ENCODE results near the gene TFDP2.
A peak's percentile ranks its signal among the peaks of the same experiment; 100 is the strongest.
"Not testable (repeated sequence)": the region's sequence is repeated elsewhere in the genome, so short reads cannot be mapped to it uniquely, and the experiment has no call there.

TFDP2 gene

DNA sequence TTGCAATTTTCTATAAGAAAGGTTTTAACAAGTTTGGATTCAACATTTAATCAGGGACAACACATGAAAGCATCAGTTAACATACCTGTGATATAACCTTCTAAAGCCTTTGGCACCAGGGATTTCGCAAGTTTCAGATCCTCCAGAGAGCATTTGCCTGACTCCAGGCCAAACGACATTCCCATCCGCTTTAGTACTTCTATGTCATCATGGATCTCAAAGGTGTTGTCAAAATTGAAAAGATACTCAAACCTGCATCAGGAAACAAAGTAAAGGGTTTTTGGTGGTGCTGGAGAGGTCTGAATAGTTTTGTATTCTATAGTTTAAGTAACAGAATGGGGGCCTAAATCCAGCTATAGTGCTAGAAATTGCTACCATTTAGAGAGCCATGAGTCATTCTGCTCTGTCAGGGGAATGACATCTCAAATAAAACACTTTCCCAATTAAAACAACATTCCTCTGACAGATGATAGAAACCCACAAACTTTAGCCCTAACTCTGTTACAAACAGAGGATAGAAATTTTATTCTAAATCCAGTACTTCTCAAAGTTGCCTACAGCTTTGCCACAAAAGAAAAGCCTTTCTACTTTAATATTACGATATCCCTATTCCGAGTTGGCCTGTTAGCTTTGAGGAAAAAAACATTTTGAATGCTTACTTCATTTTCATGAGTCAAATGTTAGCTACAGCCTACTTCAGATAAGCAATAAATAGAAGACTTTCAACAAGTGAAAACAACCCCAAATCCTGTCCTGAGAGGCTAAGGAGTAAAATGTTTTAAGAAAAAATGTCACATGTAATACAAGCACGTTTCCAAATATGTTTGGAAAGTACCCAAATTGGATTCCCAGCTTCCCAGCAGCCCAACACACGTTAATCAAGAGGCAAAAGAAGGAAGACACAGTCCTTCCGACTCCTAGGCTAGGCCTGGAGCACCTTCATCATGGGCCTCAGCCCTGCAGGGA is 189.5 kb downstream of the TFDP2 start:
- no peak for DNase-seq

DNA sequence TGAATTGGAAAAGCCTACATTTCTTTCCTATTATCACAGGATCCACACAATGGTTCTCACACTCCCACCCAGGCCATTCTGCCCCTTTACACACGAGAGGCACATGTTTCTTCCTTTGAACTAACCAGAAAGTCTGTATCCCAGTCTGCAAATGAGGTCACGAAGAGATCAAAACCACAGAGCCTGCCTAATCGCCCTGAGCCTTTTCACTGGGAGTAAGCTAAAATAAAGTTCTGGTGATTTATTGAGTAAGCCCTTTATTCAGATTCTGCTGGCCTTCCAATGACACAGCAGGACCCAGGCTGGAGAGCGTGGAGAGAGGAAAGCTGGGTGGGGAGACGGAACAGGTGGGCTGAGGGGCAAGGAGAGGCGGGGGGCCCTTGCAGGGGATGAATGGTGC is 194.2 kb downstream of the TFDP2 start:
- peak; percentile 21 for DNase-seq

DNA sequence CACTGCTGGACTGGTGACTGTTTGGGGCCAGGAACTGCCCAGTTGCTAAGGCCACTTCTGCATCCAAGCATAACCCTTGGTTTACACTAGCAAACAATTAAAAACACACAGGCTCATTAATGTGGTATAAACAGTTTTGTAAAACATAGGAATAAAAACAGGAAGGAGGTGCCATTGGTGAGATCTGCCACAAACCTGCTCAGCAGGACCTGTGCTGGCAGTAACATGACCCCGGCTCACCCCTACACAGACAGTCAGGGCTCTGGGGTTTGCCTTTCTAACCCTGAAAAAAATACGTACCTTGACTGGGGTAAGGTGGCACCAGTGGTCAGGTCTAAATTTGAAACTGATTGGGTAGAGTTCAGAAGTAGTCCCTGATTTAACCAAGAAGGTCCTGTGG is 196.7 kb downstream of the TFDP2 start:
- DNase-seq, result no peak

DNA sequence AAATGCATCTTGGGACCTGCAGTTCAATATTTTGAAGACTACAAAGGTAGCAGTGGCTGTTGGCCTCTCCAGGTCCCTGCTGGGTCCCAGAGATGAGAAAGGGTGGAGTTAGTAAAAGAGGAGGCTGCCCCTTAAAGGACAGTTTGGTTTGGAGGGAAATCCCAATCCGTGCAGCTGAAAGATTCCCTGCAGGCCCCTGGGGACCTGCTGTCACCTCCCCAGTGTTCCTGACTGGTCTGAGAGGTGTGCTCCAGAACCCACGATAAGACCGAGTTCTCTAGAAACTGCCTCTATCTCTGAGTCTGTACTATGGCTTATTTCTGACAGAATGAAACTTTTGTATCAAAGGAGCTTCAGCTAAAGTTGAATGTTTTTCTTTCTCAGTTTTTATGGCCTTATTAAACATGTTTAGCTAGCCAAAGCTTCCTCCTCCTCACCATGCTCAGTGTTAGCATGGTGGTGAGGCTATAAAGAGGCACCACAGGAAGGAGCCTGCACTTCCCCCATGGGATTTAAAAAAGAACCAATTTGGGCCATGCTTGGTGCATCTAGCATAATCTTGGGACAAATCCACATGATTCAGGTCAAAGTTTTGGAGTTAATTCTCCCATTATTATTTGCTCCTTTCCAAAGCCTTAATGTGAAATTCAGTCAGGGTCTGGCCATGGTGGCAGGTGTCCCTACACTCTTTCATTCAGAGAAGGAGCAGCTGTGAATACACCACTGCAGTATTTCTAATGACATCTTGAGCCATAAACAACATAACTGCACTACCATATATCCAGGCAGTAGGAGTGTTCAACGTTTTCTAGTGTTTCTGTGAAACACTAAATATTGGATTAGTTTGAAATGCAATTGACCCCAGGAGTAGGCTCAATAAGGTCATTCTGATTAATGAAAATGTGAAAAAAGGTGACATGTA is 198.5 kb downstream of the TFDP2 start:
- DNase-seq, result no peak

DNA sequence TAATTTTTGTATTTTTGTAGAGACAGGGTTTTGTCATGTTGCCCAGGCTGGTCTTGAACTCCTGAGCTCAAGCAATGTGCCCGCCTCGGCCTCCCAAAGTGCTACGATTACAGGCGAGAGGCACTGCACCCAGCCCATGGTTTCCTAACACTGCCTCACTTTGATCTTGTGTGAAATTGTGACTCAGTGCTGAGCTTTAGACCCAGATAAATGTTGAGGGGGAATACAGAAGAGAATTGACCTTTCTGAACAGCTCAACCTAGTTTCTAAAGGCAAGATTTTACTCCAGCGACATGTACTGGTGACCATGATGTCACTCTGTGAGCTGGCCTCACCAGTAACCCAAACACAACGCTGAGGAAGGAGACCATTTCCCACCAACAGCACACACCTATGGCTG is 199.4 kb downstream of the TFDP2 start:
- DNase-seq, result no peak

DNA sequence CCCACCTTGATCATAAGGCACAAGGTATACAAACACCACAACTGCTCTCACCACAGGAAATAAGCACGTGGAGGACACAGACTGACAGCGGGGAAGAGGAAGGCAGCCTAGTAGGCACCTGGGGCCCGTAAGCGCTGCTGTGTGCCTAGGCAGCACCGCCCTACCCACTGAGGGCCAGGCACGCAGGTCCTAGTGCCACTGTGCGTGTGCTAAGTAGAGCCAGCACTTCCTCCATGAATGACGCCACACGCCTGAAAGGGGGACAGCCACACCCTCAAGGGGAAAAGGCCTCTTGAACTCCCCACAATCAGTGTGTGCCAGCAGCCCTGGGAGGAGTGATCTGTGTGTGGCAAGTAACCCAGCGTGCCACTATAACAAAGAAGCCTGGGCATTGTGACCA is 199.9 kb downstream of the TFDP2 start:
- no peak for DNase-seq

DNA sequence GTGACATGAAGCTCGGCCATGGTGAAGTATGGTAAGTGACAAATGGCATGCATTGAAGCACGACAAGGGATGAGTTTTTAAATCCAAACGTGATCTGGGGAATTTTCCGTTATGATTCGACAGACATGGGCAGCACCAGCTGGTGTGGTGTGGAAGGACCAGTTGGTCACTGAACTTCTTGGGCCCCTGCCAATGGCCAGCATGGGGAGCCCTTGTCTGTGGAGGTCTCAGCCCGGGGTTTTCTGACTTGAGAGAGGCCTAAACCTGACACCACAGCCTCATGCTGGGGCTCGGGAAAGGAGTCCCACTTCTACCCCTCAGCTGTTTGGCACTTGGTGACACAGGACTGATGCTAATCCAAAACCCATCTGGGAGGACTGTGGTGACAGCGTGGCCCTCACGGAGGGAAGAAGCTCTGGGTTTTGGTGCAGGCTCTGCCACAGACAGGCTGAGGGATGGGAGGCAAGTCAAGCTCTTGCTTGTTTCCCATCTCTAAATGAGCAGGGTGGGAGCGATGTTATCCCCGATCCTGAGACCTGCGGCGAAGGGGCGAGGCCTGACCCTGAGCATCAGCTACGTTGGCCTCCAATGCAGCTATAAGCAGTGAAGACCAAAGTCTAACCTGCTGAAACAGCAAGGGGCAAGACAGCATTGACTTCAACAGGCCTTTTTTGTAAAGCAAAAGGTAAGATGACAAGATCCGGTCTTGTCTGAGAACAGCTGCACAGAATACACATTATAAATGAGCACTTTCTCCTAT is 203.4 kb downstream of the TFDP2 start:
- no peak for DNase-seq

DNA sequence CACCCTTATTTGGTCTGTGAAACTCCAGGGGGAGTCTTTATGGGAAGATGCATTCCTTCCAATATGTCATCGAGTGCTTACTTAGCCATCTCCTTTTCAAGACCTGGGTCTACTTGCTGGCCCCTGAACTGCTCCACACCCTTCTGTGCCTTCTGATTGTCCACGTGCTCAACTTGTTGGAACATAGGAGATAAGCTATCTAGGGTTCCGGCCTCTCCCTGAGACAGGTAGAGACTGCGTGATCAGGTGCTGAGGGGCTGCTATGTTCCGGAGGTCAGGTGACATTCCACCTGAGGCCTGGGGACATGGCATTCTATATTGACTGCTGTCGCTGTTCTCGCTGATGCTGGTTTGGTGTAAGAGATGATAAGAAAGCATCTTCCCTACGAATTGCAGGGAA is 207.3 kb downstream of the TFDP2 start:
- no peak for DNase-seq

DNA sequence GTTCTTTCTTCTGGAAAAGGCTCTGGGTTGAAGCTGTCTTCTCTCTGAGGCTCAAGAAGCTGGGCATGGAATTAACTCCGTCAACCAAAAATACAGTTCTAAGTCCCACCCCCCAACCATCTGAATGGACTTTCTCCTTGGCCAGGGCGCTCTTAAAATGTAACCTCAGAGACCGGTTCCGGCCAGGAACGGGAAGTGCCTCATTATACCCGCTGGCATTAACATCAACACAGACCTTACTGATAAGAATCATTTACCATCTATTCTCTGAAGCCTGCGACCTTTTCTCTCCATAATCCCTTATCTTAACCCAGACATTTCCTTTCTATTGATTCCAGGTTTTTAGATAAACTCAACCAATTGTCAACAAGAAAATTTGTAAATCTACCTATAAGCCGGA is 208.3 kb downstream of the TFDP2 start:
- DNase-seq, result peak; percentile 20

DNA sequence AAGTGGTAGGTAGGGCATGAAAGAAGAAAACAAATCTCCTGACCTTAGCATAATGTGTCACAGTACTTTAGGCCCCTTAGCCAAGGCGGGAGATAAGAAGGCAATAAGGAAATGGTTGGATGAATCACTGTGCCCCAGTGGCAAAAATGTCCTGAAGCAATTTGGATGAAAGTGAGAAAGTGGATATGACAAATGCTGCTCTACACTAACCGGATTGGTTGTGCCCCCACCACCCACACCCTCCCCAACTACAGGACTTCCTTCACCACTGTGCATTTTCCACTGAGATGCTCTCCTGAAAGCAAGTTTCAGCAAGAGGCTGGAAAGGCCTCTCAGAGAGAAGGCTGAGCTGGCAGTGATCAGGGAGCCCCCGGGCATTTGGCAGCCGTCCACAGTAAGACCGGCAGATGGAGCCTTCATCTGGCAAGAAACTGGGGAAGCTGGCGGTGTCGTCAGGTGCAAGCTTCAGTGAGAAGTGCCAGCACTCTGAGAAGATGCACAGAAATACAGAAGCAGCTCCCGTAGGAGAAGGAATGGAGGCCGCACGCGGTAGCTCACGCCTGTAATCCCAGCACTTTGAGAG is 209.1 kb downstream of the TFDP2 start:
- DNase-seq, result no peak

DNA sequence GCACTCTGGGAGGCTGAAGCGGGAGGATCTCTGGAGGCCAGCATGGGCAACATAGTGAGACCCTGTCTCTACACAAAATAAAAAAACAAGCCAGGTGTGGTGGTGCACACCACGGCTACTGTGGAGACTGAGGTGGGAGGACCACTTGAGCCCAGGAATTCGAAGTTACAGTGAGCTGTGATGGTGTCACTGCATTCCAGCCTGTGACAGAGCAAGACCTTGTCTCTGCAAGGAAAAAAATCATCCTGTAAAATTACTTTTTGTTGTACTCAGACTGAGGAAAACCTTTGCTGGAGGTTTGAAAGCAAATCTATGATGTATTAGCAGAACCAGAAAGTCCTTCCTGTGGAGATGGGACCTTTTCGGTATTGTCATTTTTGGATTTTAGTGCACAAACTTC is 209.6 kb downstream of the TFDP2 start:
- DNase-seq, result no peak

DNA sequence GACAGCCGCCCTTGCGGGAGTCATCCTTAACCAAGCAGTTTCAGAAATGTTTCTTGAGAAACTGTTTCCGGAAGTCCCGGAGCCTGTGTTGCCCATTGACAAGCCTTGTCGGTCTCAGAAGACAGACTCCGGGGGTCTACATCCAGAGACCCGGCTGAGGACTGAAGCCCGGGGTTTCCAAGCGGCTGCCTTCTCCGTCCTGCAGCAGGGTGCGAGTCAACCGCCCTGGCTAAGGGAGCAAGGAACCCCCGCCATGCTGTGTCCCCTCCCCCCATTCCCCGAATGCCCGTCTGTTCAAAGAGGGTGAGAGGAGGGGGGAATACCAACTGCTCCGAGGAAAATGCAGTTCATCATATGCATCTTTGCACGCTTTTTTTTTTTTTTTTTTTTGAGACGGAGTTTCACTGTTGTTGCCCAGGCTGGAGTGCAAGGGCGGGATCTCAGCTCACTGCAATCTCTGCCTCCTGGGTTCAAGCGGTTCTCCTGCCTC is 211.3 kb downstream of the TFDP2 start:
- DNase-seq, result no peak

DNA sequence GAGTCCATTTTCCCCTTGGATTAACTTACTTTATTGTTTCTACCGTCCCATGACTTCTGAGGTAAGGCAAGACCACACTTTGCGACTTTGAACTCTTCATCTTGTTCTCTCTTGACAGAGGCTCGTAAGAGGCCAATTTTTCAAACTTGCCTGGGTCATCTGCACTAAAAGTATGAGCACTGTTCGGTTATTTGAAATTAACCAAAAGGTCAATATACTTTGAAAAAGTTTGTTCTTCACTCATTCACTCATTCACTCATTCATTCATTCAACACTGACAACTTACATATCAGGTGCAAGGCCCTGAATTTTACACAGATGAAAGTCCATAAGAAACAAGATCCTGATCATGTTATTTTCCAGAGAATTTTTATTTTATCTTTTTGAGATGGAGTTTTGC is 215.0 kb downstream of the TFDP2 start:
- no peak for DNase-seq

DNA sequence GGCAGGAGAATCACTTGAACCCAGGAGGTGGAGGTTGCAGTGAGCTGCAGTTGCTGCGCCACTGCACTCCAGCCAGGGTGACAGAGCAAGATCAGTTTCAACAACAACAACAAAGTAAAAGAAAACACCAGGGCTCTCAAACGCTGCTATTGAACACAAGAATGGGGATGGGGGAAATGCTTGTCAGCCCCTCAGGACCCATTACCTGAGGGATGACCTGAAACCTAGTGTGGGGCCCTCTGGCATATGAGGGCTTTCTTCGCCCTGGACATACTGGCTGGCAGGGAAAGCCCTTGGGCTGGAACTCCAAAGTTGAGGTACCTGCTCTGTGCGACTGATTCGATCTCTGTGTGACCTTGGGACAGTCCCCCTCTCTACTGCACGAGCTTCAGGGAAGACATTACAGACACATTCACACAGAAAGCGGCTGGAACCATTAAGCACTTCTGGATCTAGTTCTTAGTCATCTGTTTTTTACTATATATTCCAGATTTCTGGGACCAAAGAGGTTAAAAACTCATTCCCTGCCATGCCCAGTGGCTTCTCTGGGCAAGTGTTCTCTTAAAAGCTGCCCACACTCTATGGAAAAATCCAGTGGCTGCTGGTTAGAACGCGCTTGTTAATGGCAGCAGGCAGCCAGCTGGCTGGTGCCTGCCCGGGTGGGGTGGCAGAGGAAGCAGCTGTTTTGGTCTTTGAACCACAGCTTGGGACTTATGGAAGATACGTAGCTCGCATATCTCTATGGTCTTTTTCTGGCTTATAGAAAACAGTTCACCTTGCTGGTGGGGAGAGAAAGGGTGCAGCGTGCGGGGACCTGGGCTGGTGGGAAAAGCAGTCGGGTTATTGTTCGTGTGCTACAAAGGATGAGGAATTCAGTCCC is 215.7 kb downstream of the TFDP2 start:
- no peak for DNase-seq

DNA sequence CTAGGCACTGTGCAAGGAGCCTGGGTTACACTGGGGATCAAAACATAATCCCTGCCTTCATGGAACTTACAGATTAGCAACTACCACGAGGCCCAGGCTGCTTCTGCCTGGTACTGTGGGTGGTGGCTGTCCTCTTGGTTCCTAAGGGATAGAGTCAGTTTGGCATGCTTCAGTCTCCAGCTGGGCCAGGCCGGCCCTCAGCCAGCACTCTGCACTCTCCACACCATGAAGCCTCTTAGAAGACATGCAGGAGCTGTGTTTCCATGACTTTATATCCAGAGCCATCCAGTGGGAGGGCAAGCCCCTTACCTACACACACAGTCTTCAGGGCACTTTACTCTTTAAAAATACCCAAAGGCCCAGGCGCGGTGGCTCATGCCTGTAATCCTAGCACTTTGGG is 218.5 kb downstream of the TFDP2 start:
- no peak for DNase-seq

DNA sequence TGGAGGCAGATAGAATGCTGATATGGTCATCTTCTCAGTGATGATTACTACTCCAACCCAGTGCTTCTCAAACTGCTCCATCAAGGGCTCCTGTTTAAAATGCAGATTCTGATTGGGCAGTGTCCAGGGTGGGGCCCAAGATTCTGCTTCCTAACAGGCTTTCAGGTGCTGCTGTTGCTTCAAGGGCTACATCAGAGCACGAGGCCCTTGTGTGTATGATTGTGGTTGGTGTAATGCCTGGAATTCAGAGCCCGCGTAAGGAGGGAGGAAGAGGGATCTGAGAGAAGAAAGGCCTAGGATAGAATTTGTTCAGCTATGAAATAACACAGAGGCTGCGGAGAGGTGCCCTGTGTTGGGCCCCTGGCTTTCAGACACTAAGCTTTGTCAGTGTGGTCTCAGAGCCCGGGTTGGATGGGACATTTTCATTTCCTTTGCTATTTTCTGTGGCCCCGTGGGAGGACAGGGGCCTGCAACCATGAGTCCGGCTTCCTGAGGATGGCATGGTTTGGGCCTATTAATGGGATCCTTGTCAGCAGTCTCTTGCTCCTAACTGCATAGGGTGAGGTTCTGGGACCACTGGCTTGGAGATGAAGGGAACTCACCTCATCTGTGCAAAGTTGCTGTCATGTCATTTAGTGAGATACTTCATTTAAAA is 219.9 kb downstream of the TFDP2 start:
- no peak for DNase-seq

DNA sequence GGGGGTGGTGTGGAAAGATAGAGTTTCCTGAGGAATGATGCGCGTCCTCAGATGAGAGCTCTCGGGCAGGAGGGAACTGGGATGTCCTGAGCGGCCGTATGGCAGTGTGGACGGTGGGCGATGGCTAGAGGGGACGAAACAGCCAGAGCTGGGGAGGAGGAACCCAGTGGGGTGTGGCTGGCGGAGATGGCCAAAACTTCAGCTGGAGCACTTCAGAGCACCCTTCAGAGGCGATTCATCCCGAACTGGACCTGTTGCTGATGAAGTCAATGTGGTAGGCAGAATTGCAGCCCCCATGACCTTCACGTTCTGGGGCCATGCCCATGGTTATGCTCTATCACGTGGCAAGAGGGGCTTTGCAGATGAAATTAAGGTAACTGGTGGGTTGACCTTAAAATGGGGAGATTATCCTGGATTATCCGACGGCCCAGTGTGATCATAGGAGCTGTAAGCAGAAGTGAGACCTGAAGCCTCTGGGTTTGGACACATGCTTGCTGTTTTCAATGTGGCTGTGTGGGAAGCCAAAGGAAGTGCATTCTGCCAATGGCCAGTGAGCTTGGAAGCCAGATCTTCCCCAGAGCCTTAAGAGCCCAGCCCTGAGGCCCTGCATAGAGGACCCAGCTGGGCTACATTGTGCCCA is 220.6 kb downstream of the TFDP2 start:
- DNase-seq, result no peak

DNA sequence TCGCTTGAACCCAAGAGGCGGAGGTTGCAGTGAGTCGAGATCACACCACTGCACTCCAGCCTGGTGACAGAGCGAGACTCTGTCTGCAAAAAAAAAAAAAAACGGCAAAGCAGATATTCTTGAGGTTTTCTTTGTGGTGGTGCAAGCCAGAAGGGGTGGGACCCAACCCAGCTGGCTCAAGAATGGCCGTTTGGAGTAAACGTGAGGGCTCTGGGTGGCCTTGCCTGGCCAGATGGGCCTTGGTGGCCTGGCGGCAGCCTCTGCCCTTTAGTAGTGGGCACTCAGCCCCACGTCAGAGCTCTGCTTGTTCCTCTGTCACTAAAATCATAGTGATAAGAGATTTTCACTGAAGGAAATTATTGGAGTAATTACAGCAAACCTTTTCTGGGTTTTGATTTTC is 222.4 kb downstream of the TFDP2 start:
- DNase-seq, result no peak

DNA sequence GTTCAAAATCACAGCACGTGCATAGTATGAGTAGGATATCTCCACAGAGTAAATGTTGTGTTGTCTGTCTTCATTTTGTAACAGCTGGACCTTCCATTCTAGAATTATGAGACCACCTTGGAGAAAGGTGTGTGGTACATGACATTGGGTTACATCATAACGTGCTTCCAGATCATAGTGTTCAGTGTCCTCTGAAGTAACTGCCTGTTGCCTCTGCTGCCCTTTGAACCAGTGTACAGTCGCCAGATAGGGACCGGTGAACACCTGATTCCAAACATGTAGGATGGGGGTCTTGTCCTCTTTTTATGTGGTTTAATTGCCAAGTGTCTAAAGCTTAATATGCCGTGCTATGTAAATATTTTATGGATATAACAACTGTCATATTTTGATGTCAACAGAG is 223.7 kb downstream of the TFDP2 start:
- DNase-seq, result not testable (repeated sequence)

DNA sequence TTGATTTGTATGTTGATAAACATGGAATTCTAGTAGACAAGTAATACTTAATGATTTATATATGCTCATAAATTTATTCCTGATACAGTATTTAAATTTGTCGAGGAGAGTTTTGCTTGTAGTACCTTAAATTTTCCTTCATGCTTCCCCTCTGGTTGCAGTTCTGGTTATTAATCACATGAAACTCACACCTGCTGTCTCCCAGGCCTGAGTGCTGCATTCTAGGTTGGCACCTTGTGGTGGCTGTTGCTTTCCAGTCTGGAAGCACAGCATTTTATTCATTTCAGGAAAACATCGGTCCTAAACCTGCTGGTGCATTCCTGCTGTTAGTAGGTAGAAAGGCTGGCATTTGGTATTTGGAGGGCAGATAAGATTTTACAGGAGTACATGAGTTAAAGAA is 228.0 kb downstream of the TFDP2 start:
- DNase-seq, result no peak

Data from OCI-M1 (cell line).